HCT116 (cell line): Measurements from ENCODE around the gene FNDC8.

Experiments
- CBX3 ChIP-seq: IDR thresholded peaks from 2 replicates; pipeline ENCODE4 v1.6.1; 2012; ENCODE audit warnings: low read depth
- CEBPB ChIP-seq: IDR thresholded peaks from 2 replicates; pipeline ENCODE4 v1.6.1; 2012; ENCODE audit warnings: low read depth
- EZH2 ChIP-seq: fragments of 200-600 bp; sonication (generic); IDR thresholded peaks from 2 replicates; pipeline ENCODE4 v1.6.1; 2017; ENCODE audit warnings: antibody characterized with exemption, mixed run types
- JUND ChIP-seq: IDR thresholded peaks from 2 replicates; pipeline ENCODE4 v1.6.1; 2012
- POLR2A ChIP-seq: IDR thresholded peaks from 2 replicates; pipeline ENCODE4 v1.7.0; 2011; ENCODE audit warnings: borderline replicate concordance; ENCODE audit not compliant: insufficient read depth, insufficient read length; ENCODE audit errors: extremely low read depth
- RAD21 ChIP-seq: IDR thresholded peaks from 2 replicates; pipeline ENCODE4 v1.6.1; 2012; ENCODE audit warnings: low read depth, mild to moderate bottlenecking
- SIN3A ChIP-seq: IDR thresholded peaks from 2 replicates; pipeline ENCODE4 v1.6.1; 2012; ENCODE audit warnings: low read depth
- TCF7L2 ChIP-seq: IDR thresholded peaks from 2 replicates; pipeline ENCODE4 v1.7.0; 2011; ENCODE audit warnings: borderline replicate concordance, inconsistent platforms; ENCODE audit not compliant: insufficient read depth, insufficient read length; ENCODE audit errors: extremely low read depth
- ZBTB33 ChIP-seq: IDR thresholded peaks from 2 replicates; pipeline ENCODE4 v1.6.1; 2011; ENCODE audit warnings: mild to moderate bottlenecking, low read length, moderate library complexity; ENCODE audit not compliant: insufficient replicate concordance; ENCODE audit errors: extremely low read depth
- ZNF274 ChIP-seq: fragments of 200-500 bp; sonication (Bioruptor generic); IDR thresholded peaks from 2 replicates; pipeline ENCODE4 v1.6.1; 2014; ENCODE audit warnings: mild to moderate bottlenecking, low read depth, low read length, inconsistent platforms
- TF ChIP-seq, protein P1 (sequence below), 3 experiments: fragments of 200-600 bp in 1 of 3; sonication (generic) in 1 of 3; IDR thresholded peaks in 2 of 3; conservative IDR thresholded peaks in 1 of 3; 2 replicates each; pipeline ENCODE4 v1.5.1; 2012 to 2017; ENCODE audit warnings: low read depth in 2 of 3, low read length in 2 of 3, antibody characterized with exemption in 1 of 3, borderline replicate concordance in 1 of 3, control low read depth in 1 of 3, mild to moderate bottlenecking in 1 of 3, mixed read lengths in 1 of 3, mixed run types in 1 of 3, moderate library complexity in 1 of 3; ENCODE audit not compliant: insufficient read depth in 1 of 3
- TF ChIP-seq, protein P2 (sequence below): IDR thresholded peaks from 2 replicates; pipeline ENCODE4 v1.6.1; 2012; ENCODE audit warnings: low read depth
- TF ChIP-seq, protein P3 (sequence below): IDR thresholded peaks from 2 replicates; pipeline ENCODE4 v1.6.1; 2012

GRCh38 chr17:35130392-35130791 lies 9.0 kb downstream of the FNDC8 start:
- TF ChIP-seq, protein P1, sequence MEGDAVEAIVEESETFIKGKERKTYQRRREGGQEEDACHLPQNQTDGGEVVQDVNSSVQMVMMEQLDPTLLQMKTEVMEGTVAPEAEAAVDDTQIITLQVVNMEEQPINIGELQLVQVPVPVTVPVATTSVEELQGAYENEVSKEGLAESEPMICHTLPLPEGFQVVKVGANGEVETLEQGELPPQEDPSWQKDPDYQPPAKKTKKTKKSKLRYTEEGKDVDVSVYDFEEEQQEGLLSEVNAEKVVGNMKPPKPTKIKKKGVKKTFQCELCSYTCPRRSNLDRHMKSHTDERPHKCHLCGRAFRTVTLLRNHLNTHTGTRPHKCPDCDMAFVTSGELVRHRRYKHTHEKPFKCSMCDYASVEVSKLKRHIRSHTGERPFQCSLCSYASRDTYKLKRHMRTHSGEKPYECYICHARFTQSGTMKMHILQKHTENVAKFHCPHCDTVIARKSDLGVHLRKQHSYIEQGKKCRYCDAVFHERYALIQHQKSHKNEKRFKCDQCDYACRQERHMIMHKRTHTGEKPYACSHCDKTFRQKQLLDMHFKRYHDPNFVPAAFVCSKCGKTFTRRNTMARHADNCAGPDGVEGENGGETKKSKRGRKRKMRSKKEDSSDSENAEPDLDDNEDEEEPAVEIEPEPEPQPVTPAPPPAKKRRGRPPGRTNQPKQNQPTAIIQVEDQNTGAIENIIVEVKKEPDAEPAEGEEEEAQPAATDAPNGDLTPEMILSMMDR (IDR thresholded peaks at IDR 0.05 in 2 of 3, conservative IDR thresholded peaks at IDR 0.05 in 1 of 3; ENCODE audit: borderline replicate concordance in 1 of 3, insufficient read depth in 1 of 3, low read depth in 2 of 3, low read length in 2 of 3): no peak
- no peak for TF ChIP-seq TCF7L2
- no peak for TF ChIP-seq ZBTB33
- no peak for TF ChIP-seq ZNF274
- no peak for TF ChIP-seq EZH2
- no peak for TF ChIP-seq JUND
- no peak for TF ChIP-seq POLR2A
- TF ChIP-seq, protein P2, sequence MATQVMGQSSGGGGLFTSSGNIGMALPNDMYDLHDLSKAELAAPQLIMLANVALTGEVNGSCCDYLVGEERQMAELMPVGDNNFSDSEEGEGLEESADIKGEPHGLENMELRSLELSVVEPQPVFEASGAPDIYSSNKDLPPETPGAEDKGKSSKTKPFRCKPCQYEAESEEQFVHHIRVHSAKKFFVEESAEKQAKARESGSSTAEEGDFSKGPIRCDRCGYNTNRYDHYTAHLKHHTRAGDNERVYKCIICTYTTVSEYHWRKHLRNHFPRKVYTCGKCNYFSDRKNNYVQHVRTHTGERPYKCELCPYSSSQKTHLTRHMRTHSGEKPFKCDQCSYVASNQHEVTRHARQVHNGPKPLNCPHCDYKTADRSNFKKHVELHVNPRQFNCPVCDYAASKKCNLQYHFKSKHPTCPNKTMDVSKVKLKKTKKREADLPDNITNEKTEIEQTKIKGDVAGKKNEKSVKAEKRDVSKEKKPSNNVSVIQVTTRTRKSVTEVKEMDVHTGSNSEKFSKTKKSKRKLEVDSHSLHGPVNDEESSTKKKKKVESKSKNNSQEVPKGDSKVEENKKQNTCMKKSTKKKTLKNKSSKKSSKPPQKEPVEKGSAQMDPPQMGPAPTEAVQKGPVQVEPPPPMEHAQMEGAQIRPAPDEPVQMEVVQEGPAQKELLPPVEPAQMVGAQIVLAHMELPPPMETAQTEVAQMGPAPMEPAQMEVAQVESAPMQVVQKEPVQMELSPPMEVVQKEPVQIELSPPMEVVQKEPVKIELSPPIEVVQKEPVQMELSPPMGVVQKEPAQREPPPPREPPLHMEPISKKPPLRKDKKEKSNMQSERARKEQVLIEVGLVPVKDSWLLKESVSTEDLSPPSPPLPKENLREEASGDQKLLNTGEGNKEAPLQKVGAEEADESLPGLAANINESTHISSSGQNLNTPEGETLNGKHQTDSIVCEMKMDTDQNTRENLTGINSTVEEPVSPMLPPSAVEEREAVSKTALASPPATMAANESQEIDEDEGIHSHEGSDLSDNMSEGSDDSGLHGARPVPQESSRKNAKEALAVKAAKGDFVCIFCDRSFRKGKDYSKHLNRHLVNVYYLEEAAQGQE: no peak
- TF ChIP-seq, protein P3, sequence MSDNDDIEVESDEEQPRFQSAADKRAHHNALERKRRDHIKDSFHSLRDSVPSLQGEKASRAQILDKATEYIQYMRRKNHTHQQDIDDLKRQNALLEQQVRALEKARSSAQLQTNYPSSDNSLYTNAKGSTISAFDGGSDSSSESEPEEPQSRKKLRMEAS: no peak
- no peak for TF ChIP-seq RAD21
- no peak for TF ChIP-seq SIN3A
- TF ChIP-seq CEBPB: no peak
- no peak for TF ChIP-seq CBX3
